T-cell (primary cell): Measurements from ENCODE around the gene FAM221B. TPM values are rescaled to one million over a fixed set of nuclear protein-coding genes. Genes with fewer than 3 reads are reported as not detected.

Source experiments
- ATAC-seq, 4 experiments: fragments of 200-7000 bp in 3 of 4; fragments of 150-1000 bp in 1 of 4; cut with Tn5 transposase; replicated peaks in 1 of 4; 1 replicate in 3 of 4; 2 replicates in 1 of 4; pipeline ENCODE4 v1.10.0; 2021; ENCODE audit warnings: moderate library complexity in 3 of 4, mild to moderate bottlenecking in 2 of 4, moderate number of reproducible peaks in 1 of 4
- CTCF ChIA-PET, 2 donors: fragments of 300-600 bp; sonication (Branson Sonifier 250); formaldehyde crosslinking; loops; one replicate each; lab custom pipeline; 2022; ENCODE audit warnings: antibody characterized with exemption in 2 of 2; lab: Charles Lee
- POLR2A ChIA-PET, 2 donors: fragments of 300-600 bp; sonication (Branson Sonifier 250); formaldehyde crosslinking; loops; one replicate each; lab custom pipeline; 2022; ENCODE audit warnings: antibody characterized with exemption in 2 of 2; lab: Charles Lee
- DNase-seq, 35 experiments: peaks; one replicate each; pipeline versions ENCODE4 v3.0.0 to v3.0.0-alpha.2; 2013 to 2023
- H3K27ac ChIP-seq: one replicate; pipeline ENCODE4 v1.5.1; 2013; ENCODE audit warnings: low read length
- H3K27me3 ChIP-seq, 2 experiments: replicated peaks in 1 of 2; 1 replicate in 1 of 2; 2 replicates in 1 of 2; pipeline versions ENCODE4 v1.6.1 to v1.7.0; 2013; ENCODE audit warnings: low read length in 1 of 2, mixed read lengths in 1 of 2; ENCODE audit not compliant: control insufficient read depth in 2 of 2, insufficient read depth in 2 of 2; ENCODE audit errors: extremely low read depth in 1 of 2
- H3K36me3 ChIP-seq, 2 donors: 1 replicate in 1 of 2; 2 replicates in 1 of 2; pipeline versions ENCODE4 v1.6.1 to v1.7.0; 2013; ENCODE audit warnings: low read length in 1 of 2; ENCODE audit not compliant: control insufficient read depth in 2 of 2, insufficient read depth in 1 of 2; ENCODE audit errors: extremely low read depth in 1 of 2
- H3K4me1 ChIP-seq, 2 experiments: 1 replicate in 1 of 2; 2 replicates in 1 of 2; pipeline versions ENCODE4 v1.6.1 to v1.7.0; 2013; ENCODE audit warnings: low read length in 2 of 2, mixed read lengths in 1 of 2; ENCODE audit not compliant: insufficient read depth in 2 of 2, control insufficient read depth in 1 of 2; ENCODE audit errors: extremely low read depth in 1 of 2
- H3K4me3 ChIP-seq, 2 donors: 1 replicate in 1 of 2; 2 replicates in 1 of 2; pipeline versions ENCODE4 v1.5.1 to v1.7.0; 2013; ENCODE audit warnings: mild to moderate bottlenecking in 2 of 2, low read length in 1 of 2, moderate library complexity in 1 of 2; ENCODE audit not compliant: control insufficient read depth in 1 of 2; ENCODE audit errors: extremely low read depth in 1 of 2
- H3K9me3 ChIP-seq: 2 replicates; pipeline ENCODE4 v1.7.0; 2013
- H3K27ac Mint-ChIP-seq, 2 donors: one replicate each; pipeline ENCODE4 v1.8.0; 2020 to 2021; ENCODE audit warnings: mild to moderate bottlenecking in 2 of 2, mixed read lengths in 2 of 2
- H3K27me3 Mint-ChIP-seq, 2 donors: one replicate each; pipeline ENCODE4 v1.8.0; 2021 to 2022; ENCODE audit warnings: mixed read lengths in 2 of 2
- H3K36me3 Mint-ChIP-seq: one replicate; pipeline ENCODE4 v1.8.0; 2021; ENCODE audit warnings: mixed read lengths
- H3K4me1 Mint-ChIP-seq, 3 donors: one replicate each; pipeline ENCODE4 v1.8.0; 2020 to 2022; ENCODE audit warnings: mixed read lengths in 3 of 3, mild to moderate bottlenecking in 1 of 3
- H3K4me3 Mint-ChIP-seq, 3 donors: one replicate each; pipeline ENCODE4 v1.8.0; 2020 to 2022; ENCODE audit warnings: mild to moderate bottlenecking in 3 of 3, mixed read lengths in 3 of 3, moderate library complexity in 3 of 3
- H3K9me3 Mint-ChIP-seq, 3 donors: one replicate each; pipeline ENCODE4 v1.8.0; 2020 to 2022; ENCODE audit warnings: mixed read lengths in 3 of 3
- WGBS: methylation state at CpG from one replicate; pipeline ENCODE4 v1.1.5; 2013; ENCODE audit warnings: missing lambda C conversion rate; ENCODE audit not compliant: insufficient coverage; 5-methylcytosine and 5-hydroxymethylcytosine counted together
- total RNA-seq, 35 experiments: library from RNA in 6 of 35; stranded (reverse) in 6 of 35; fragments of 120-200 nt in 1 of 35; gene quantifications; one replicate each; pipeline versions ENCODE4 v1.2.1 to v1.2.4 and lab custom pipeline; 2013 to 2026

The FAM221B gene
- total RNA-seq, 5 donors from 2014 or later (not counting 1 experiment from before 2014, with no cell fraction given) = not detected

DNA sequence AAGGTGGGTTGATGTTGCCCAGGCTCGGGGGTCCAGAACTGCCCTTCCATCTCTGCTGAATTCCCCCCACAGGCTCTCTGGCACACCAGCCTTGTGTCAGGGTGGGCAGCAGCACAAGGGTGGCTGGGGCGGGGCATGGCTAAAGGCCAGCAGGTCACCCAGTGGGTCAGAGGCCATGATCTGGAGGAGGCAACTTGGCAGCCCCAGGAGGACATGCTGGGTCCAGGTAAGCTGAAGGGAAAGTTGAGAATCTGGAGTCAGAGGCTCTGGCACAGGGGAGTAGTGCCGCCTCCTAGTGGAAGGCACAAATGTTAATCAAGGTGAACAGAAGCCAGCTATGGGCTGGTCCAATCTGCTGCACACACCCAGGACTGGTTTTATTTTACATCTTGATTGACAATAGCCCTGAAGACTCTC, 6.7 kb upstream of the FAM221B start:
- ATAC-seq (no peak), DNase-seq (peak in 1 of 35 experiments; percentile 31)
- WGBS = 100% methylated on average over 2 of the region's 3 CpGs
- H3K36me3 Mint-ChIP-seq = no peaks in the 10 kb centered on the region
- H3K9me3 ChIP-seq = no peaks in the 10 kb centered on the region
- H3K27me3 Mint-ChIP-seq = no peaks in the 10 kb centered on the region
- no peak overlapping the region for H3K4me3 Mint-ChIP-seq
- H3K4me3 ChIP-seq = no peak overlapping the region
- H3K9me3 Mint-ChIP-seq = no peaks in the 10 kb centered on the region
- H3K4me1 Mint-ChIP-seq = peaks cover 15 to 23% (median 20%) of the 10 kb centered on the region in 3 donors
- H3K36me3 ChIP-seq = peaks cover 0 to 10% of the 10 kb centered on the region in 2 donors
- H3K27ac Mint-ChIP-seq = no peak overlapping the region
- CTCF ChIA-PET = interaction anchor here in 1 of 2 donors (0.9 to 1.4 kb wide), 4 partner anchors 9 to 45 kb away, joined by 3 read pairs; no protein-coding TSS in a partner anchor
- no peaks in the 10 kb centered on the region for H3K27me3 ChIP-seq
- no peak overlapping the region for H3K27ac ChIP-seq
- peaks cover 6% of the 10 kb centered on the region in 2 experiments for H3K4me1 ChIP-seq
- POLR2A ChIA-PET = interaction anchor here in 1 of 2 donors (0.7 kb wide), 1 partner anchor 83 kb away, joined by 3 read pairs; no protein-coding TSS in a partner anchor

DNA sequence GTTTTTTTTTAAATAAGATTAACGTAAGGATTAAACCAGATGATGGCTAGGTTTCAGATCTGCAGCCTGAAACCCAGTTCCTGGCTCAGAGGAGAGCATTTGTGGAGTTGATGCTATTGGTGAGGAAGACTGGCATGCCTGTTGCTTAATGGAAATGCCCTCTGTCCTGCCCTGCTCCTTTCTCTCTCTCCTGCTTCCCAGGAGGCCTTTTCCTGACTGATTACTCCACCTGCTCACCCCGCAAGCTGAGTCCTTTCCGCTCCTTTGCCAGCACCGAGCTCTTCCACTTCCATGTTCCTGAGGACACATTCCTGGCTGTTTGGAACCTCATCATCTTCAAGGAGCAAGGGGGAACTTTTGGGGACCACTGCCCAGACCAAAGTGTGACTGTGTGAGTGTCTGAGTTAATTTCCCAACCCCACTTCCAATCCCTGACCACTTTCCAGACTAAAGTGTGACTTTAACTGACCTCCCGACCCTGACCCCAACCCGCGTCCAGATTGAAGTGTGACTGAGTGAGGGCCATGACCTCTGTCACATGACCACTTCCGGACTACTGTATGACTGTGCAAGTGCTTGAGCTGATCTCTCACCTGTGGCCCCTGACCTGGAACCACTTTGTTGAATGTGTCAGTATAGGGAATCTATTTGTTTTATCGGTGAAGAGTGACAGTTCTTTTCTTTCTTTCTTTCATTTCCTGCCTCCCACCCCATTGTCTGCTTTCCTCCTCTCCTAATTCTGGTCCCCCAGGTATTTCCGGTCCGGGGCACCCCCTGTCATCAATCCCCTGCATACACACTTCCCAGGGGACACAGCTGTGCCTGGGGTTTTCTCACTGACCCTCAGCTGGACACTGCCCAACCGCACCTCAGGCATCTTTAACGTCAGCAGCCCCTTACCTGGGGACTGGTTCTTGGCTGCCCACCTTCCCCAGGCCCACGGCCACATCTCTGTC, 6.0 kb upstream of the FAM221B start:
- DNase-seq = no peak
- Histone ChIP-seq H3K4me1 (peaks cover 6 to 10% of the 10 kb centered on the region in 2 experiments), H3K36me3 (peaks cover 0 to 7% of the 10 kb centered on the region in 2 donors), H3K4me3 (no peak overlapping the region), H3K27me3 (no peaks in the 10 kb centered on the region), H3K27ac (no peak overlapping the region), H3K9me3 (no peaks in the 10 kb centered on the region)
- H3K27me3 Mint-ChIP-seq = no peaks in the 10 kb centered on the region
- ChIA-PET CTCF (interaction anchor here (0.9 to 1.4 kb wide), 4 partner anchors 8 to 46 kb away, joined by 3 read pairs; no protein-coding TSS in a partner anchor), POLR2A (interaction anchor here in 1 of 2 donors (0.7 kb wide), 1 partner anchor 1757 kb away, joined by 7 read pairs; no protein-coding TSS in a partner anchor)
- no peak overlapping the region for H3K4me3 Mint-ChIP-seq
- H3K4me1 Mint-ChIP-seq = peaks cover 22 to 29% (median 27%) of the 10 kb centered on the region in 3 donors
- H3K9me3 Mint-ChIP-seq = no peaks in the 10 kb centered on the region
- no peaks in the 10 kb centered on the region for H3K36me3 Mint-ChIP-seq
- no peak for ATAC-seq
- peak overlapping the region in 1 of 2 donors; percentile 3 for H3K27ac Mint-ChIP-seq
- WGBS = 92% methylated on average over 11 of the region's 14 CpGs

GRCh38 chr9:35832814-35833213, 4.3 kb upstream of the FAM221B start:
- Mint-ChIP-seq H3K36me3 (no peaks in the 10 kb centered on the region), H3K4me1 (peaks cover 35 to 39% (median 35%) of the 10 kb centered on the region in 3 donors), H3K27me3 (no peaks in the 10 kb centered on the region), H3K4me3 (no peak overlapping the region), H3K9me3 (no peaks in the 10 kb centered on the region), H3K27ac (no peak overlapping the region)
- H3K27ac ChIP-seq = no peak overlapping the region
- H3K9me3 ChIP-seq = no peaks in the 10 kb centered on the region
- no peak for DNase-seq
- POLR2A ChIA-PET = no interaction called here
- CTCF ChIA-PET = interaction anchor here in 1 of 2 donors (0.6 kb wide), 1 partner anchor 76 kb away, joined by 3 read pairs; no protein-coding TSS in a partner anchor
- no peak for ATAC-seq
- H3K4me1 ChIP-seq = peaks cover 6 to 17% of the 10 kb centered on the region in 2 experiments
- 96% methylated on average over 4 of the region's 5 CpGs for WGBS
- no peak overlapping the region for H3K4me3 ChIP-seq
- peaks cover 0 to 7% of the 10 kb centered on the region in 2 donors for H3K36me3 ChIP-seq
- no peaks in the 10 kb centered on the region for H3K27me3 ChIP-seq

DNA sequence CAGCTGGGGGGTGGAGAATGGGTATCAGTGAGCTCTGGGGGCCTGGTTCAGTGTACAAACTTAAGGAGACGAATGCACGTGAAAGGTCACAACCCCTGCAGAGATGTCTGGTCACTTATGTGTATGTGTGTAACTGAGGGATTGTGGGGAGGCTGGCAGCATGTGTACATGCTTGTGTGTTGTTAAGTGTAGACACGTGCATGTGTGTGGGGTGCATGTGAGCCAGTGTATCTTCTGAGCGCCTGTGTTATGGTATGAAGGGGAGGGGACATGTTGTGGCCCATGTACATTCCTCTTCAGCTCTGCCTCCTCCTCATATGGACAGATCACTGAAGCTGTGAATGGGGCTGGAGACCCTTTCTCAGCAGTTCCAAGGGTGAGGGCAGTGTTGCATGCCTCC, 2.5 kb upstream of the FAM221B start:
- ATAC-seq = no peak
- H3K27ac Mint-ChIP-seq = no peak overlapping the region
- Histone ChIP-seq H3K36me3 (peaks cover 0 to 7% of the 10 kb centered on the region in 2 donors), H3K4me3 (no peak overlapping the region), H3K27me3 (no peaks in the 10 kb centered on the region), H3K4me1 (peaks cover 6 to 20% of the 10 kb centered on the region in 2 experiments), H3K27ac (no peak overlapping the region), H3K9me3 (no peaks in the 10 kb centered on the region)
- H3K4me1 Mint-ChIP-seq = peaks cover 38 to 44% (median 40%) of the 10 kb centered on the region in 3 donors
- DNase-seq = no peak
- WGBS = 87% methylated on average over 3 of the region's 4 CpGs
- POLR2A ChIA-PET = interaction anchor here in 1 of 2 donors (0.5 kb wide), 1 partner anchor 14 kb away, joined by 3 read pairs; no protein-coding TSS in a partner anchor
- H3K36me3 Mint-ChIP-seq = no peaks in the 10 kb centered on the region
- H3K27me3 Mint-ChIP-seq = no peaks in the 10 kb centered on the region
- CTCF ChIA-PET = interaction anchor here in 1 of 2 donors (0.6 kb wide), 1 partner anchor 114 kb away, joined by 4 read pairs; no protein-coding TSS in a partner anchor
- no peaks in the 10 kb centered on the region for H3K9me3 Mint-ChIP-seq
- no peak overlapping the region for H3K4me3 Mint-ChIP-seq

GRCh38 chr9:35829764-35830096, 1.2 kb upstream of the FAM221B start:
- Histone ChIP-seq H3K36me3 (peaks cover 0 to 5% of the 10 kb centered on the region in 2 donors), H3K4me3 (peak overlapping the region in 1 of 2 donors; percentile 76), H3K27me3 (no peaks in the 10 kb centered on the region), H3K9me3 (no peaks in the 10 kb centered on the region), H3K27ac (peak overlapping the region; percentile 57), H3K4me1 (peaks cover 6 to 21% of the 10 kb centered on the region in 2 experiments)
- DNase-seq (no peak), ATAC-seq (no peak)
- ChIA-PET CTCF (no interaction called here), POLR2A (no interaction called here)
- Mint-ChIP-seq H3K27me3 (no peaks in the 10 kb centered on the region), H3K4me1 (peaks cover 42 to 44% (median 42%) of the 10 kb centered on the region in 3 donors), H3K9me3 (no peaks in the 10 kb centered on the region), H3K27ac (peak overlapping the region; percentile 58 to 79), H3K4me3 (peak overlapping the region; percentile 77 to 86 (median 82)), H3K36me3 (no peaks in the 10 kb centered on the region)
- whole genome bisulfite sequencing = 90% methylated on average over 2 of the region's 2 CpGs
